Measurements from ENCODE around the gene CEP131.

- TF ChIP-seq CTCF (IDR thresholded peaks at IDR 0.05) (no peak), POLR2A (IDR thresholded peaks at IDR 0.05) (no peak)
Measured at GRCh38 chr17:81159611-81160265, 63.0 kb downstream of the CEP131 start.

All from vagina (tissue), 2 donors.